SK-N-SH (cell line): ENCODE results near the gene MEGF8. TPM values are rescaled to one million over a fixed set of nuclear protein-coding genes. Genes with fewer than 3 reads are reported as not detected.
A peak's percentile ranks its signal among the peaks of the same experiment; 100 is the strongest.

Source experiments
- CTCF ChIA-PET: fragments of 300-600, 350-600 bp; formaldehyde crosslinking; extraction: SDS; loops from one replicate; lab custom pipeline; 2021; lab: Yijun Ruan, JAX
- POLR2A ChIA-PET: fragments of 350-600 bp; sonication (Branson Sonifier 250); formaldehyde crosslinking; extraction: SDS; loops from one replicate; lab custom pipeline; 2020; ENCODE audit warnings: antibody characterized with exemption, inconsistent platforms; lab: Yijun Ruan, JAX
- DNase-seq: peaks from one replicate; pipeline ENCODE4 v3.0.0; 2012
- H2AFZ ChIP-seq: fragments of 200-600 bp; sonication (generic); 2 replicates; pipeline ENCODE4 v1.8.1; 2016; ENCODE audit warnings: antibody characterized with exemption, mild to moderate bottlenecking, low read depth
- H3F3A ChIP-seq: fragments of 200-600 bp; sonication (generic); replicated peaks from 2 replicates; pipeline ENCODE3; 2016; ENCODE audit warnings: antibody characterized with exemption, mild to moderate bottlenecking; ENCODE audit not compliant: insufficient read depth
- H3K27ac ChIP-seq, 2 experiments: fragments of 200-500 bp in 1 of 2; fragments of 200-600 bp in 1 of 2; sonication (Bioruptor generic) in 1 of 2; sonication (generic), shearing (Covaris generic) in 1 of 2; 2 replicates each; pipeline versions ENCODE4 v1.5.1 to v1.6.1; 2014 to 2016; ENCODE audit warnings: low read depth in 2 of 2, inconsistent platforms in 1 of 2, low read length in 1 of 2, mild to moderate bottlenecking in 1 of 2, mixed read lengths in 1 of 2
- H3K27me3 ChIP-seq: fragments of 200-600 bp; sonication (generic), shearing (Covaris generic); 2 replicates; pipeline ENCODE4 v1.6.1; 2016; ENCODE audit warnings: mixed run types; ENCODE audit not compliant: insufficient read depth
- H3K36me3 ChIP-seq, 2 experiments: fragments of 200-500 bp in 1 of 2; fragments of 200-600 bp in 1 of 2; sonication (Bioruptor generic) in 1 of 2; sonication (generic) in 1 of 2; replicated peaks in 1 of 2; 2 replicates each; pipeline versions ENCODE3 to v1.5.1; 2014 to 2016; ENCODE audit warnings: low read length in 1 of 2, mild to moderate bottlenecking in 1 of 2; ENCODE audit not compliant: insufficient read depth in 2 of 2, control insufficient read depth in 1 of 2
- H3K4me1 ChIP-seq, 2 experiments: fragments of 200-500 bp in 1 of 2; fragments of 200-600 bp in 1 of 2; sonication (Bioruptor generic) in 1 of 2; sonication (generic), shearing (Covaris generic) in 1 of 2; 2 replicates each; pipeline versions ENCODE4 v1.5.1 to v1.6.1; 2014 to 2016; ENCODE audit warnings: low read depth in 1 of 2, low read length in 1 of 2, mixed run types in 1 of 2; ENCODE audit not compliant: insufficient read depth in 2 of 2, control insufficient read depth in 1 of 2
- H3K4me2 ChIP-seq: fragments of 200-600 bp; sonication (generic), shearing (Covaris generic); 2 replicates; pipeline ENCODE4 v1.6.1; 2017; ENCODE audit warnings: mixed run types
- H3K4me3 ChIP-seq, 2 experiments: fragments of 200-500 bp in 1 of 2; fragments of 200-600 bp in 1 of 2; sonication (Bioruptor generic) in 1 of 2; sonication (generic), shearing (Covaris generic) in 1 of 2; 2 replicates each; pipeline versions ENCODE4 v1.5.1 to v1.8.1; 2014 to 2016; ENCODE audit warnings: low read depth in 2 of 2, inconsistent platforms in 1 of 2, low read length in 1 of 2, mild to moderate bottlenecking in 1 of 2, mixed read lengths in 1 of 2, moderate library complexity in 1 of 2
- H3K79me2 ChIP-seq: fragments of 200-600 bp; sonication (generic); 2 replicates; pipeline ENCODE4 v1.8.1; 2017; ENCODE audit warnings: mild to moderate bottlenecking; ENCODE audit not compliant: insufficient read depth
- H3K9ac ChIP-seq: fragments of 200-600 bp; sonication (generic); 2 replicates; pipeline ENCODE4 v1.6.1; 2017; ENCODE audit warnings: mixed run types
- H3K9me2 ChIP-seq: fragments of 200-600 bp; sonication (generic); 2 replicates; pipeline ENCODE4 v1.6.1; 2017; ENCODE audit warnings: mixed run types
- H3K9me3 ChIP-seq: fragments of 200-600 bp; sonication (generic); 2 replicates; pipeline ENCODE4 v1.6.1; 2017; ENCODE audit warnings: mixed run types, mild to moderate bottlenecking, moderate library complexity
- H4K20me1 ChIP-seq: fragments of 200-600 bp; sonication (generic); 2 replicates; pipeline ENCODE4 v1.6.1; 2017; ENCODE audit warnings: mild to moderate bottlenecking, mixed run types; ENCODE audit not compliant: insufficient read depth
- EP300 ChIP-seq, 2 experiments: IDR thresholded peaks; 2 replicates each; pipeline versions ENCODE4 v1.4.0 to v1.6.1; 2012; ENCODE audit warnings: borderline replicate concordance in 1 of 2, low read depth in 1 of 2, low read length in 1 of 2
- EZH2phosphoT487 ChIP-seq: fragments of 200-600 bp; sonication (generic); IDR thresholded peaks from 2 replicates; pipeline ENCODE4 v1.6.1; 2017; ENCODE audit warnings: low read depth, mixed run types, mild to moderate bottlenecking, antibody characterized with exemption, moderate library complexity, borderline replicate concordance
- GABPA ChIP-seq: IDR thresholded peaks from 2 replicates; pipeline ENCODE4 v1.4.0; 2012; ENCODE audit warnings: low read depth, mild to moderate bottlenecking
- GATA2 ChIP-seq: sonication (generic); formaldehyde crosslinking; IDR thresholded peaks from 2 replicates; pipeline ENCODE4 v1.5.0; 2020; ENCODE audit warnings: mild to moderate bottlenecking, missing genetic modification reagents
- MAX ChIP-seq: IDR thresholded peaks from 2 replicates; pipeline ENCODE4 v1.4.0; 2012; ENCODE audit warnings: low read depth
- NFIC ChIP-seq: IDR thresholded peaks from 2 replicates; pipeline ENCODE4 v1.4.0; 2012; ENCODE audit warnings: borderline replicate concordance
- POLR2AphosphoS5 ChIP-seq: IDR thresholded peaks from 2 replicates; pipeline ENCODE4 v1.6.1; 2012; ENCODE audit warnings: low read depth, low read length
- RAD21 ChIP-seq: IDR thresholded peaks from 2 replicates; pipeline ENCODE4 v1.6.1; 2012; ENCODE audit warnings: mild to moderate bottlenecking, low read length
- REST ChIP-seq: IDR thresholded peaks from 2 replicates; pipeline ENCODE4 v1.6.1; 2012; ENCODE audit warnings: mild to moderate bottlenecking, low read depth, low read length, moderate library complexity
- RFX5 ChIP-seq: IDR thresholded peaks from 2 replicates; pipeline ENCODE4 v1.6.1; 2012; ENCODE audit warnings: mild to moderate bottlenecking, improper control_type of control experiment, low read length
- RXRA ChIP-seq: IDR thresholded peaks from 2 replicates; pipeline ENCODE4 v1.4.0; 2012; ENCODE audit warnings: low read depth, mild to moderate bottlenecking, borderline replicate concordance
- SMC3 ChIP-seq: IDR thresholded peaks from 2 replicates; pipeline ENCODE4 v1.6.1; 2012; ENCODE audit warnings: low read depth, low read length, improper control_type of control experiment
- USF2 ChIP-seq: fragments of 150-350 bp; IDR thresholded peaks from 2 replicates; pipeline ENCODE4 v1.6.1; 2017; ENCODE audit warnings: antibody characterized with exemption, low read length, low read depth, borderline replicate concordance
- WGBS: methylation state at CpG from one replicate; pipeline ENCODE4 v1.1.6; 2017; ENCODE audit warnings: low lambda C conversion rate; 5-methylcytosine and 5-hydroxymethylcytosine counted together
- polyA plus RNA-seq, 3 experiments: library from polyadenylated mRNA; depleted of rRNA; stranded (reverse); fragments of >200 nt; gene quantifications; 2 replicates each; pipeline ENCODE4 v1.2.3, GENCODE V29; 2012

Gene MEGF8
- polyA plus RNA-seq, 1 of the 3 experiments (the other 2 are of a cell fraction): 19.1 TPM

DNA sequence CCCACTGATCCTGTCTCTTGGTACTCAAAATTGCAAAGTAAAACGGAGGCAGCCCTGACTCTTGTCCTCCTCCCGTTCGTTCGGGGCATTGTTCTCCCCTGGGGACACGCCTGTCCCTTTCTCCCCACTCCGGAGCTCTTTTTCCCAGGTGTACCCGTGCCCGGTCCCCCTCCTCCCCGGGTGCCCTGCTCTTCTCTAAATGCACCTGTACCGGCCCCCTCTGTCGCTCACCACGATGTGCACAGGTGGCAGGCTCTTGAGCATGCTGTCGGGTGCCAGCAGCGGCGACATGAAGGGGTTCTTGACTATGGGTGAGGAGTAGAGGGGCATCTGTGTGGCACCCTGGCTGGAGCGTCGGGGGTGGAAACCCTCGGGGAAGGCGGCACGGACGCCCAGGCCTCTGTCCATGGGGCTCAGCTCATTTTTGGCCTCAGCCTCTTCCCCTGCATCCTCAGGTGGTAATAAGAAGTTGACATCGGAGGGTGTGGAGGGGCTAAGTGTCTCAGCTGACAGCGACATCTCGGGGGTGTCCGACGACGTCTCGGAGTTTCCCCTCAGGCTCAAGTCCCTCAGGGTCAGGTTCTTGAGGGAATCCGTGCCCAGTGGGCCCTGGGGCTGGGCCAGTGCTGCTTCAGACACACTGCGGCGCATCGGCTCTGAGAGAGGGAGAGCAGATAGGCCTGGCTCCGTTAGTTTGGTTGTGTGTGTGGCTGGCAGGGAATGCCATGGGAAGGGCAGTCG lies 77.1 kb downstream of the MEGF8 start:
- H3K9ac ChIP-seq: no peak overlapping the region

DNA sequence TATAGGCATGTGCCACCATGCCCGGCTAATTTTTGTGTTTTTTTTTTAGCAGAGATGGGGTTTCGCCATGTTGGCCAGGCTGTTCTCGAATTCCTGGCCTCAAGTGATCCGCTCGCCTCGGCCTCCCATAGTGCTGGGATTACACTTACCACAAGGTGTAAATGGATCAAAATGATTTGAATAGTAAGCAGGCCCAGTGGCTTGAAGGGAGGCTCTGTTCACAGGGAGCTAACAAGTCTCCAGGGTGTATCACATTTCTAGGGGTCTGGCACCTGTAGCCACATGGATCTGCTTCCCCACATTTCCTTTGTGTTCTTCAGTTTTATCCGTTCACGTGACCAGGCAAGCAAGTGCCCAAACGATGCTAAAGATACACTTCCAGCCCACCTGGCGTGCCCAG lies 78.2 kb downstream of the MEGF8 start:
- no peak overlapping the region for H3K4me2 ChIP-seq
- peaks cover 0 to 7% of the 10 kb centered on the region in 2 experiments for H3K36me3 ChIP-seq
- H3K27ac ChIP-seq: no peak overlapping the region
- peaks cover 0 to 12% of the 10 kb centered on the region in 2 experiments; a peak in 1 of 4 replicates for H3K4me1 ChIP-seq
- H3K4me3 ChIP-seq: no peak overlapping the region
- H3K9ac ChIP-seq: no peak overlapping the region
- no peak for DNase-seq
- CTCF ChIA-PET: no interaction called here
- 95% methylated on average over 10 of the region's 10 CpGs for WGBS
- TF ChIP-seq RXRA: no peak
- TF ChIP-seq REST: no peak
- TF ChIP-seq RAD21: no peak
- no peak for TF ChIP-seq GATA2 (CRISPR knock-in tag)
- no peak for TF ChIP-seq EP300 (IDR thresholded peaks at IDR 0.05; ENCODE audit: borderline replicate concordance in 1 of 2, low read depth in 1 of 2, low read length in 1 of 2)
- TF ChIP-seq GABPA: no peak
- no peak for TF ChIP-seq NFIC
- TF ChIP-seq EZH2phosphoT487: no peak
- no peak for TF ChIP-seq MAX
- TF ChIP-seq, all 33 proteins: peak for 0
- POLR2A ChIA-PET: no interaction called here
- H2AFZ ChIP-seq: no peak overlapping the region
- no peaks in the 10 kb centered on the region for H3K9me2 ChIP-seq
- no peaks in the 10 kb centered on the region for H3K9me3 ChIP-seq
- H4K20me1 ChIP-seq: no peaks in the 10 kb centered on the region
- H3K27me3 ChIP-seq: no peaks in the 10 kb centered on the region
- H3K79me2 ChIP-seq: no peaks in the 10 kb centered on the region
- peaks cover 5% of the 10 kb centered on the region for H3F3A ChIP-seq

More for the DNA sequence above, 77.1 kb downstream of the MEGF8 start:
- no peaks in the 10 kb centered on the region for H3K9me3 ChIP-seq
- H3K4me3 ChIP-seq: peak overlapping the region in 1 of 2 experiments; percentile 44; a peak in 2 of 4 replicates
- CTCF ChIA-PET: interaction anchor here (0.8 to 2.9 kb wide), 11 partner anchors 9 to 294 kb away, joined by 3 to 45 read pairs (median 7); no protein-coding TSS in a partner anchor
- POLR2A ChIA-PET: interaction anchor here (1.8 kb wide), 1 partner anchor 10 kb away, joined by 6 read pairs; no protein-coding TSS in a partner anchor
- DNase-seq: peak; percentile 56
- peak overlapping the region in 1 of 2 experiments; percentile 63; a peak in 1 of 4 replicates for H3K27ac ChIP-seq
- H4K20me1 ChIP-seq: no peaks in the 10 kb centered on the region
- no peaks in the 10 kb centered on the region for H3K9me2 ChIP-seq
- no peaks in the 10 kb centered on the region for H3K79me2 ChIP-seq
- H3K4me2 ChIP-seq: peak overlapping the region; percentile 69; the same call in 1 of the 2 replicates
- H3K4me1 ChIP-seq: peaks cover 0 to 18% of the 10 kb centered on the region in 2 experiments; a peak in 1 of 4 replicates
- H2AFZ ChIP-seq: no peak overlapping the region
- WGBS: 60% methylated on average over 31 of the region's 34 CpGs
- H3K36me3 ChIP-seq: peaks cover 0 to 7% of the 10 kb centered on the region in 2 experiments
- no peaks in the 10 kb centered on the region for H3K27me3 ChIP-seq
- peaks cover 5% of the 10 kb centered on the region for H3F3A ChIP-seq
- TF ChIP-seq USF2 (no peak), POLR2AphosphoS5 (no peak), RFX5 (no peak), EP300 (IDR thresholded peaks at IDR 0.05; ENCODE audit: borderline replicate concordance in 1 of 2, low read depth in 1 of 2, low read length in 1 of 2) (no peak), SMC3 (no peak)
- TF ChIP-seq, all 33 proteins: peak for 0
